ENCODE measurements around the gene RREB1.

RREB1 gene

DNA sequence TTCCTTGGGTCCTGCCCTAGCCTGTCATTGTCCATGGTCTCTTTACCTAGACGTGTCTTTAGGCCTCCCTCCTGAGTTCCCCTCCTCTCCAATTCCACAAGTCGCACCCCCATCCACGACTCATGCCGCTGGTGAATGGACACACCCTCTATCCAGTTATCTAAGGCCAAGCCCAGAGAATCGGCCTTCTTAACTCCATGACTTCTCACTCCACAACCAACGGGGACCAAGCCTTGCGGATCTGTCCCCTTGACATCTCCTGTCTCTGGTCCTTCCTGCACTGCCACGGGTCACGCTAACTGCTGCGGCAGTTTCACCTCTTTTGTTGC lies 7.0 kb upstream of the RREB1 start:
- no peak for DNase-seq

DNA sequence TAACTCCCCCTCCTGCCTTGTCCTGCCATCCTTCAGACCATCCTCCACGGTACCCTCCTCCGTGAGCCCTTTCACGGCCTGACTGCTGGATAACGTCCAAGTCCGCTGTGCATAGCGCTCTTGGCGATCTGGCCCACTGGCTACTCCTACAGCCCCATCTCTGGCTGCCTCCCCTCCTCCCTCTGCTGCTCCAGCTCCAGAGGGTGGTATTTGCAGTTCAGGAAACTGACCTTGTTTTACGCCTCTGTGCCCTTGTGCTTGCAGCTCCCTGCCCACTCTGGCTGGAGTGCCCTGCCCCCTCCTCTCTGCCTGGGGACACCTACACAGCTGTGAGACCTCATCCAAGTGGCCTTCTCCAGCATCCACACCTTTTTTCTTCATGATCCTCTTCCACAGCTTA lies 6.5 kb upstream of the RREB1 start:
- DNase-seq, result no peak

DNA sequence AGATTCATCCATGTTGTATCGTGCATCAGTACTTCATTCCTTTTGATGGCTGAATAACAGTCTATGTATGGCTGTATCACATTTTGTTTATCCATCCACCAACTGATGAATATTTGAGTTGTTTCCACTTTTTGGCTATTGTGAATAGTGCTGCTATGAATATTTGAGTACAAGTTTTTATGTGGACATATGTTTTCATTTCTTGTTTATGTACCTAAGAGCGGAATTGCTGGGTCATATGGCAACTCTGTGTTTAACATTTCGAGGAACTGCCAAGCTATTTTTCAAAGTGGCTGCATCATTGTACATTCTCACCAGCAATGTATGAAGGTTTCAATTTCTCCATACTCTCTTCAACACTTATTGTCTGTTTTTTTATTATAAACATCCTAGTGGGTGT lies 3.0 kb upstream of the RREB1 start:
- DNase-seq, result no peak

DNA sequence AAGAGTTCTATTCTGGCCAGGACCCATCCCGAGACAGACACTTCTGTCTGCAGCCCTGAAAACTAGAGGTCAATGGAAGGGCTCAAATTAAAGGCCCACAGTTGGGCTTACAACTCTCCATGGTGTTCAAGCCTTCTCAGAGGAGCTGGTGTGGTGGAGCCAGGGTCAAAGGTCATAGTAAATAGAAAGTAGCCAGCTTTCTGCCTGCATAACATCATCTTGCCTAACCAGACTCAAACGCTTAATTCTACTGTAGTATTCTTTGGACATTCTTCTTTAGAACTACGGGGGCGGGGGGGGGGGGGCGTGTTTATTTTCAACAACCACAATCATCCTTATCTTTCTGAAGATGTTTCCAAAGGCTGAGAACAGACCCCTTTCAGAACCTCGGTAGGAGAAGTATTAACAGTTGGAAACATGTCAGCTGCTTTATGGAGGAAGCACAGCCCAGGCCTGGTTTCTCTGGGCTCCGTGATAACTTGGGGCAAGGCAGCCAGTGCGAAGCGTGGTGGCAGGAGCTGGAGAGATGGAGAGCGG lies 1.5 kb upstream of the RREB1 start:
- DNase-seq, result no peak

DNA sequence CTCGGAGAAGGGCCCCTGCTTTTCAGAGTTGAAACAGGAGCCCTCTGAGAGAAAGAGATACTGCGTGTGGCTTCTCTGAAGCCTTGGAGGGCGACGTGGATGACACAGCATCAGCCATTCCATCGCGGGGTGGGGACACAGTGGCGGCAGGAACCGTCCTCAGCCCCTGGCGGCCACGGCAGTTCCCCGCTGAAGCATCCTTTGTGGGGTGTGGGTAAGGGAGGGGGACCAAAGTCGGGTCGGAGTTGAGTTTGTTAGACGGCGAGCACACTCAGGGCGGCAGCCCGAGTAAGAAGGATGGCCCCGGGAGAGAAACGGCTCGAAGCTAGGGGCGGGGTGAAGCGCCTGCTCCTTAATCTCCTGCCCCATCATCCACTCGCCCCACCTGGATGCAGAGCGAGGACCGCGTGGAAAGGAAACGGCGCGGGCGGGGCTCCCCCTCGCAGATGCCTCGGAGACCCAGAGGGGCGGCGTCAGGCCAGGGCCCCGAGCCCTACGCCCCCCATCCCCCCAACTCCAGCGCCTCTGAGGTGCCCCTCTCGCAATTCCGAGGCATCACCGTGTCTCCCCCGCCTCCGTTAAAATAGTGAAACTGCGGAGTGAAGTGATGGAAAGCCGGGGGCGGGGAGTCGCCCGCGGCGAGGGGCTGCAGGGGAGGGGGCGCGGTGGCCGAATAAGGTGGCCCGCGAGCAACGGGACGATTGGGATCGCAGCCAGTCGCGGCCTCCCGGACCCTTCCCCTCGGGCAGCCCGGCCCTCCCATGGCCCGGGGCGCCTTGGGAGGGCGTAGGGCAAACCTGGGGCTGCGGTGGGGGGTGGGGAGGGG lies 796 bp upstream of the RREB1 start:
- DNase-seq, result peak; percentile 61

DNA sequence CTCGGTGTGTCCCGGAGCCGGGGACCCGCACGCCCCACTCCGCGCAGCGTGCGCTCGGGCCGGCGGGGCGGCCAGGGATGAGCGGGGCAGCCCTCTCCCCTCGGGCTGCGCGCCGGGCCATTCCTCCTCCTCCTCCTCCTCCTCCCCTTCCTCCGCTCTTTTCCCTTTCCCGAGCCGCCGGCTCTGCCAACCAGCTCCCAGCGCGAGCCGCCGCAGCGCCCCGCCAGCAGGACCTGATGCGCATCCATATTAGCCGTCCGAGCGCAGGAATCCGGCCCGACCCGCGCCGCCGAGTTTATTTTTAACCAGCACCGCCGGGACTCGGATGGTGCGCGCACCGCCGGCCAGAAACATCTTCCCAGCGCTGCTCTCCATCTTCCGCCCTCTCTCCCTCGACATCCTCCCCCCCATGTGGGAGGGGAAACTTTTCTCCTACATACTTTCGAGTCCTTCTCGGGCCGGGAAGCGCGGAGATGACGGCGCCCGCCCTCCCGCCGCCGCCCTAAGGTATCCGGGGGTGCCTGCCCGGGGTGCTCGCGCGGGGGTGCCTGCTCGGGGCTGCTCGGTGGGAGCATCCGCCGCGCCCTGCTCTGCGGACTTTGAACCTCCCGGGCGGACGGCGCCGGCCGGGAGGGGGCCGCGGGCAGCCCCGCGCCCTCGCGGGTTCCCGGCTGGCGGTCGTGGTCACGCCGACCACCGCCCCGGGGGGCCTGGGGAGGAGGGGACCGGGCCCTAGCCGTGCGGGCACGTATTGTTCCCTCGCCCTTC lies 619 bp downstream of the RREB1 start:
- DNase-seq, result peak; percentile 25

DNA sequence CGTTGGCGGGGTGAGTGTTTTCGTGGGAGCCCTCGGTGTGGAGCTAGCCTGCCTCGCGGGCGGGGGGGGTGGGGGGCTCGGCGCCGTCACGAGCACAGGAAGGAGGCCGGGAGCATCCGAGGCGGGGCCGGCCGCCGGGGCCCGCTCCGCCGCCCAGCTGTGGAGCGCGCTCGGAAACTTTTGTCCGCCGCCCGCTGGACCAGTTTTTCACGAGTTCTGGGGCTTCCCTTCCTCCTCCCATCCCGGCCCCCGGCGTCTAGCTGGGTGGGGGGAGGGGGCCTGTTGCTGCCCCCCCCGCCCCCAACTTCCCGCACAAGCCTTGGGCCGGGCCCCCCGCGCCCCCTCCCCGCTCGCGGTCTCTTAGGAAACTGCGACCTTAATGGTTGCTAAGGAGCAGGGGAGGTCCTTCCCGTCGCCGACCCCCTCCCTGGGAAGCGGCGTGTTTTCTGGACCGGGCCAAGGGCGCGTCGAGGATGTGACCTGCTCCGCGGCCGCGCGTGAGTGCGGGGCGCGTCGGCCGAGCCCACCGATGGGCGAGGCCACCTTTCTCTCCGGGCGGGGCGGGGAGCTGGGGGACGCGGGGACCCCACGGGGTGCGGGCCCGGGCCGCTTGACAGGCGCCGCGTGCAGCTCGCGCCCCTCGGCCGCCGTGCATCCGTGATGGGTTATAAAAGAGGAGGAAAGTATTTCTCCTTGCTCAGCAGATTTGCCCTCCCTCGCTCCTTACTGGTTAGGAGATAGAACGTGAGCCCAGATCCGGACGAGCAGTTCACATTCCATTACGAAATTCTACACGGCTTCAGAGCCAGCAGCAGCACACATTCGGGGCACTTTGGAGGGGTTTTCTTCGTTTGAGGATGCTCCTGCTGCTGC lies 1.4 kb downstream of the RREB1 start:
- no peak for DNase-seq

DNA sequence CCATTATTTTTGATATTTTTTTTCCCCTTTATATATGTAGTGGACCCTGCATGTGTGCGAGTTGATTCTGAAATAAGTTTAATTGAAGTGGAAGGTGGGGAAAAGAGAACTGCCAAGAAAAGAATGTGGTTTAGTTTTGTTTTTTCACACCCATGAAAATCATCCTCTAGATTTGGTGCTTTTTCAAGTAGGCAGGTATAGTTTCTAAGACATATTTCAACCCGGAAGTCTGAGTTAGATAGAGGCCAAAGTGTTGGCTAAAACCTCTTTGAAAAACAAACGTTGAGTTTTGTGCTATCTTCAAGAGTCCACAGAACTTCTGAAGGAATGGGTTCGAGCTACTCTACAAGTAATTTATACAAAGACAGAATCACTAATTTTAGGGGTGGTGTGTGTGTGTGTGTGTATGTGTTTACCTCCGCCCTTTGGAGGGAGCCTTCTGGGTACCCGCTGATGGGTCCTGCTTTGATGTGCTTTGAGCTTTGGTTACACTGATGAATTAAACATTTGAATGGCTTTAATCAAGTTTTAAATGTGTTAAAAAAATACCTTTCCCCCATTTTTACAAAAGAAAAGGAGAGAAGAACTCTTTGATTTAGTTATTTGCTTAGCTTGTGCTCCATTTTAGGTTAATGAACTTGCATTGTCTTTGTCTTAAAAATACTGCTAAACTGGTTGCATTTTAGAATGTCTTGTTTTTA lies 2.5 kb downstream of the RREB1 start:
- DNase-seq, result no peak

DNA sequence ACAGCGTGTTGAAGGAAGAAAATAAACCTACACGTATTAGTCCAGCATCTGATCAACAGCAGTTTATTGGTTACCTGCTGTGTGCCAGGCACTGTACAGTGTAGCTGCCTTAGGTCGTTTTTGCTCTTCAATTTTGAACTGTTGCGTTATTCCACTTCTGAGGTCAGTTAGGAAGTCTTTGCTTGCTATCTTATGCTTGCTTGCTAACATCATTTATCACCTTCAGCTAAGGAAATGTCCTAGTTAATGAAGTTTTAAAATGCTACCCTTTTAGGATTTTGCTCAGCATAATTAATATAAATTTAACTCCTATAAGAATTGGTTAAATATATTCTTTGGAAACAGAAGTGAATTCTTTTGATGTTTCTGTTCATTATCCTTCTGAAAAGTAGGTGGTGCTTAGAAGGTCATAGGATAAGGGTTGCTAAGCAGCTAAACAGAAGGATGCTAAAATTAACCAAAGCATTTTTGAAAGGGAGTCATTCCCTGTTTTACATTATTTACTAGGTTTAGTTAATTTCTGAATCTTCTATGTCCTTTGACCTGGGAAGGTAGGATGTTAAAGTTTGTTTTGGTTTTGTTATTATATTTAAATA lies 3.4 kb downstream of the RREB1 start:
- no peak for DNase-seq

DNA sequence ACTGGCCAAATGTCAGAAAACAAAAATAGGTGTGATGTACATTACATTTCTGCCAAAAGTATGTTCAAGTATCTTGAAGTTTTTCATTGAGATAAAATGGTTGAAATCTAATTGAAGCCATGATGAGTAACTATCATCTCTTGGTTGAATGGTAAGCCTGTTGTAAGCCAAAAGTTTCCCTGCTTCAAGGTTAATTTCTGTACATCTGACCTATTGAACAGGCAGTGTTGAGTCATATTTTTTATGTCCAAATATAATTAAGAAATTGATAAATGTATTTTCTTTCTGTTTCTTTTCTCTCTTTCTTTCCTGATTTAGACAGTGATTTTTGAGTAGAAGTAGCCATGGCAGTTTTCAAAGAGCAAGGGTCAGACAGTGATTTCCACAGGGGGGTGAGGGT lies 4.4 kb downstream of the RREB1 start:
- DNase-seq, result no peak

DNA sequence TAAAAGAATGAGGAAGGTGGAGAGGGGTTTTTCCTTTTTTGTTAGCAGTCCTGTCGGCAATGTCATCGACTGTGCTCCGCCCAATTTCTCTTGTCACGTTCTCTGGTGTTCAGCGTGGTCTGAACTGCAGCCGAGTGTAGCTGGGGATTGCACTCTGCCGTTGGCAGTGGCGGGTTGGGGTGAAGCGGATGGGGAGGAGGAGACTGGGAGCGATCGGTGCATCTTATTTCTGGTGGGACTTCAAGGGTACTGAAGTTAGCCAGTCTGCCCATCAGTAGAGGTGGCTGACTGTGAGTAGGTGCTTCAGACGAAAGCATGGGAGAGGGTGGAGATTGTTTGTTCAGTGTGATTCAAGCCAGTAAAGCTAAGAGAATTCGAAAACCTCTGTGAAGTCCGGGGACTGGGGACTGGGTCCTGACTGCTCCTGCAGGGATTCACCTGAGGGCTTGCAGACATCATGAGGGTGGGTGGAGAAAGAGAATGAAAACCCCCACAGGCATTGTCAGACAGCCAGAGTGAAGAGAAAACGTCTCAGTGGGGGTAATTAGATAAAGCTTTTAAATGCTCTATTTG lies 5.1 kb downstream of the RREB1 start:
- no peak for DNase-seq

DNA sequence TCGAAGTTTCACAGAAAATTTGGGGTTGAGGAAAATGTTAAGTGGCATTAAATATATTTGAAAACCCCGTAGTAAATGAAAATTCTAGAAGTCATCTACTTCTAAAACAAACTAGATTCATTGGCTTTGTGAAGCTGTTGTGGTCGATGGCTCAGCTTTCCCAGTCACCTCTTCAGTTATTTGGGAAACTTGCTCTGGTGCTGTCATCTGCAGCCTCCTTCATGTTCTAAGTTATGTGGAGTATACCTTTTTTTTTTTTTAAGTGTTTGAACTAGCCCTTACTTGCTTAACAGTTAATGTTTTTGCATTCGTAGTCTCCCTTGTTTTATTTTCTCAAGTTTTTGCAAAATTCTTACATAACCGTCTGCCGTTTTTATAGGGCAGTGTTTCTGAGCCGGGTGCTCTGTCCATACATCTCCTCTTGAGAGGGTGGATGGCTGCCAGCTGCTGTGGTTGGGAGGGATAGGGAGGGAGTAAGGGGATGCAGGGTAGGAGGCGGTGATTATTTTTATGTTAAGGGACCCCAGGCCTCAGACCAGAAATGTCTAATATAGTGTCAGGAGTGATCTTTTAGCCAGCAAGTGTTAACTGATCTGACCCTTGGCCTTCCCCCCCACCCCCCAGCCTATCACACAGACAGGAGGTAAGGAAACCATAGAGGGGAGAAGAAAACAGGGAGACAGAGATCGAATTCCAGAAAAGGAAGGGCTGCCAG lies 7.1 kb downstream of the RREB1 start:
- DNase-seq, result no peak

DNA sequence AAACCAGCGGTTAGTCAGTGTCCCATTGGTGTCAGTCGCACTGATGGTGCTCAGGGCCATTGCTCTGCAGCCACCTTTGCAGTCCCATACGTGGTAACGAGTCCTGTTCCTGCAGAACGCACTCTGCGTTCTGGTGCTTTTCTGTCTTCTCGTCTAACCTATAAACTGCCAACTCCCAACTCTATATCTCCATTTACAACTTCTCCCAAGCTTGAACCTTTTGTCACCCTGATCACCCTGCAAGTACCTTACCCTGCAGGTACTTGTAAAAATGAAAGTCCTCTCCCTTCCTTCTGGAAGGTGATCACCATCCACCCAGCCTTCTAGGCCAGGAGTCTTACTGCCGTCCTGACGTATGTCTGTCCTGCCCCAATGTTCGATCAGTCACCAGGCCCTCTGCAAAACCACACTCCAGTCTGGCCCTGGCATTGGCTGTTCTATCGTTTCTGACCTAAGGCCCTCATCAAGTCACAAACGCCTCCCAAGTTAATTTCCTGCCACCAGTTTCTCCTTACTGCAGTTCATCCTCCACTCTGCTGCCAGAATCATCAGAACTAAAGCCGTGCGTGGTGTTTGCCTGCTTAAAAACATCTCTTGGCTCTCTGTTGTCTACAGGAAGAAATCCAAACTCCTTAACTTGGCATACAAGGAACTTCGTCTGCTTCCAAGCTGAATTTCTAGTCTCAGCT lies 7.9 kb downstream of the RREB1 start:
- no peak for DNase-seq

DNA sequence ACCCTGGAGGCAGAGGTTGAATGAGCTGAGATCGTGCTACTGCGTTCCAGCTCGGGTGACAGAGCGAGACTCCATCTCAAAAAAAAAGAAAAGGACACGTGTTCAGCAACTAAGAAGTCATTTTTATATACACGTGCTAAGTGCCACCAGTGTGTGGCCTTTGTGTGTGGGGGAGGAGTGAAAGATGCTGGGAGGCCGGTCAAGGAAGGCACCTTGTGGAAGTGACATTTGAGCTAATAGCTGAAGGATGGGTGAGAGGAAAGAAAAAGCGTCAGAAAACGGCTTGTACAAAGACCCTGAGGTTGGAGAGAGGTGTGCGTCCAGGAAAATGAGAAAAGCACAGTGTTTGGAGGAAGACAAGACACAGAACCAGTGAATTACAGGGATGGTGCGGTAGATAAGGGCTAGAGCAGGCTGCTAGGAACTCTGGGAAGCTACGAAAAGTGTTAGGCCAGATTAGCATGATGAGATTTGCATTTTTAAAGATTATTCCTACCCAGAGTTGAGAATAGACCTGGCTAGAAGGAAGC lies 11.6 kb downstream of the RREB1 start:
- DNase-seq, result no peak

DNA sequence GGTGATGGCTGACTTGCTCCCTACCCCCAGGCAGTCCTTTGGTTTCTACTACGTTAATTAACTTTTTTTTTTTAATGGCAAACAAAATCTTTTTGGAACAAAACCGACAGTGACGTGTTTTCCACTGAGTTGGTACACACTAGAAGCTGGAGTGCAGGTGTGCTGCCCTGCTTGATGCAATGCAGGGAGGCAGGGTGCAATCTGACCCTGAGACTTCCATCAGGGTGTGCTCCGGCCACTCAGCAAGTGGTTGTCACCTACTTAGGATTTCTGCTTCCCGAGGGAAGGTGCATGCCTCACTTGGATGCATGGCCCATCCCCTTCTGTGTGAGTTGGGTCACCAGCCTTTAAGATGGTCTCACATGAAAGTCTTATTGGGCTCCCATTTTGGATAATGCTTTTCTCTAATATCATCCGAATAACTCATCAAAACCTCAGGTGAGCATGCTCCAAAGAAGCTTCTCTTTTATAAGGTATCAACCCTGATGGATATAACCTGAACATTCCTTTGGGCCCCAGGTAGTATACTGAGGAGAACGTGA lies 14.0 kb downstream of the RREB1 start:
- no peak for DNase-seq

DNA sequence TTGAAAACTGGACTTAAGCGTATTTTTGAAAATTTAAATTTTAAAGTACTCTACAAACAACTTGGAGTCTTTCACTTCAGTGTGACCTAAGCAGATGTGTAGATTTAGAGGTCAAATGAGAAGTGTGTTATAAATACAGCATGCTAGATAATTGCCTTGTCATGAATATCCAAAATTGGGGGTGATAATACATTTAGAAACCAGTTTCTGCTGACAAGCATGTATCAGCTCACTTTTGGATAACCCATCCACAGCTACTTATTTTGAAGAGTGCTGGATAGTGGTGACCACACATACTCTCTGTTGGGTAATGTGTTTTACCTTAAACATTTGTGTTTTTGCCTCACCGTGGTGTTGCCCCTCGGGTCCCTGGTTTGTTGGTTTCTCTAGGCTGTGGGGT lies 14.9 kb downstream of the RREB1 start:
- no peak for DNase-seq

DNA sequence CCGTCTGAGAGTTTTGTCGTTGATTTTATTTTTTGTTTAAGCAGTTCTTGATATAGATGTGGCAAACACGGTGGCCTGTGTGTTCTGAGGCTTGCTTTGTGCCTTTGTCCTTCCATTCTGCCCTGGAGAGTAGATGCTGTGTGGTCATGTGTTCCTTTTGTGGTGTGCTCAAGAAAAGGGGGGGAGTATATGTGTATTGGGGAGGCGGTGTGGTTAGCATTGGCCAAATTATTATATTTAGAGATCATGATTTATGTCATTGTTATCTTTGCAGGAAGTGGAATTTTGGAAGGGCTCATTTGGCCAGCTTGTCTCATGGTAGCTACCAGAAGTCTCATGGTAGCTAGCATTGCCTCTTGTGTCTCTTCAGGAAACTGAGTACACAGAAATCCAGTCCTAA lies 16.4 kb downstream of the RREB1 start:
- DNase-seq, result no peak

DNA sequence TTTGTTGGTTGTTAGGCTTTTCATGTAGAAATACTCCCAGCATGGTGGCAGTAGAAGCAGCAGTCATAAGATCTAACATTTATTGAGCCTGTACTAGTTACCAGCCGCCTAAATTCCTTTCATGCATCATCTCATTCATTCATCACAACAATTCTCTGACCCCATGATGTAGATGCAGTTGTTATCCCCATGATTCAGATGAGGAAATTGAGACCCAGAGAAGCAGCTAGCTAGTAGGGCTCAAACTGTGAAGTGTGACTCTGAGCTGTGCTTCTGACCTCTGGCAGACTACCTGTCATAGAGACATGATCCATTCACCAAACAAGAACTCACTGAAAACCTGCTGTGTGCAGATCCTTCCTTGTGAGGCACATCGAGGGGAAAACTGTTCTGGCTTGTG lies 16.9 kb downstream of the RREB1 start:
- no peak for DNase-seq

DNA sequence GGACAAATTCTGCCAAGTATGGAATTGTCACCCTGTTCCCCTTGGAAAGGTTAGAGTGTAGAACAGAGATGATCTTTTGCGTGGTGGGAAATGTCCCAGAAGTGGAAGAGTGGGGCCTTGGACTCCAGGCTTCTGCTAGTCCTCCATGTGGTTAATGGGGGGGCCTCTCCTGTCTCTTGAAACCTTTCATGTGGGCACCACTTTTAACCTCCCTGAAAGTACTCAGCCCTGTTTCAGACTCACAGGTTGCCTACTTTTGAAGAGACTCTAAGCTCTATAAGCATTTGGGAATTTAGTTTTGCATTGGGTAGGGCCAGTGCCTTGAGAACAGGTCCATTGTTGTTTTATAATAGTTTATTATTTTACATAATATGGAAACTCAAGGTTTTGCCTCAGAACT lies 17.5 kb downstream of the RREB1 start:
- no peak for DNase-seq

DNA sequence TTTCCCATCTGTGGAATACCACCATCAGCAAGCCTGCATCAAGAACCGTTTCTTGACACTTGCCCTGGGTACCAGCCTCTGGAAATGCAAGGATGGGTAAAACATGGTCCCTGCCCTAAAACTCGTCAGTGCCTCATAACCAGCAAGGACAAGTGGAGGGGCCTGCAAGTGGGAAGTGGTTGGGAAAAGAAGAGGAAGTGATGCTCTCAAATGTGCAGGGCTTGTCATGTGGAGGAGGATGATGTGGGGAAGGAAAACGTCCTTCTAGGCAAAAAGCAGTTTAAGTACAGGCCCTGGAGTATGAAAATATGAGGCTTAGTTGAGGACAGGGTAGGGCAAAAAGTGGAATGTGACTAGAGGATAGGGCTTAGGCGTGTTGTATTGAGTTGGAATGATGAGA lies 19.0 kb downstream of the RREB1 start:
- DNase-seq, result no peak
